GM19324 (cell line): ENCODE results near the gene EXOC2.
"Not testable (repeated sequence)": the region's sequence is repeated elsewhere in the genome, so short reads cannot be mapped to it uniquely, and the experiment has no call there.

Experiments used
- ATAC-seq: cut with Tn5 transposase; IDR thresholded peaks from one replicate; pipeline ENCODE4 v1.9.1; 2021; ENCODE audit warnings: mild to moderate bottlenecking, moderate library complexity; ENCODE audit not compliant: unreplicated experiment, low FRiP score

EXOC2 gene

GRCh38 chr6:710601-711571 lies 17.9 kb upstream of the EXOC2 start:
- peak; percentile 81 for ATAC-seq

GRCh38 chr6:709471-710056 lies 16.6 kb upstream of the EXOC2 start:
- no peak for ATAC-seq

GRCh38 chr6:708237-708598 lies 15.3 kb upstream of the EXOC2 start:
- ATAC-seq = no peak

GRCh38 chr6:707576-708236 lies 14.8 kb upstream of the EXOC2 start:
- ATAC-seq = no peak

GRCh38 chr6:706819-707381 lies 14.0 kb upstream of the EXOC2 start:
- ATAC-seq = no peak

GRCh38 chr6:706146-706545 lies 13.2 kb upstream of the EXOC2 start:
- ATAC-seq = no peak

- no peak for ATAC-seq
Measured at GRCh38 chr6:705047-705446, 12.1 kb upstream of the EXOC2 start.

- ATAC-seq = no peak
Measured at GRCh38 chr6:704046-704445, 11.1 kb upstream of the EXOC2 start.

GRCh38 chr6:703552-703951 lies 10.6 kb upstream of the EXOC2 start:
- no peak for ATAC-seq

- no peak for ATAC-seq
Measured at GRCh38 chr6:701700-702479, 9.0 kb upstream of the EXOC2 start.

GRCh38 chr6:701215-701614 lies 8.3 kb upstream of the EXOC2 start:
- no peak for ATAC-seq

GRCh38 chr6:700490-700889 lies 7.6 kb upstream of the EXOC2 start:
- ATAC-seq = no peak

GRCh38 chr6:699319-699718 lies 6.4 kb upstream of the EXOC2 start:
- ATAC-seq = no peak

- not testable (repeated sequence) for ATAC-seq
Measured at GRCh38 chr6:694431-695126, 1.6 kb upstream of the EXOC2 start.

- no peak for ATAC-seq
Measured at GRCh38 chr6:693723-694009, 727 bp upstream of the EXOC2 start.

- peak; percentile 76 for ATAC-seq
Measured at GRCh38 chr6:692356-692851, 535 bp downstream of the EXOC2 start.

GRCh38 chr6:689223-689622 lies 3.7 kb downstream of the EXOC2 start:
- ATAC-seq = no peak

GRCh38 chr6:686497-686896 lies 6.4 kb downstream of the EXOC2 start:
- ATAC-seq = no peak

- ATAC-seq = no peak
Measured at GRCh38 chr6:684831-685636, 7.9 kb downstream of the EXOC2 start.
